ENCODE results near the gene KLHL22.
"Not testable (repeated sequence)": the region's sequence is repeated elsewhere in the genome, so short reads cannot be mapped to it uniquely, and the experiment has no call there.

Gene KLHL22

GRCh38 chr22:20499769-20500168 lies 4.2 kb upstream of the KLHL22 start:
- DNase-seq: no peak

GRCh38 chr22:20498913-20499312 lies 3.3 kb upstream of the KLHL22 start:
- DNase-seq: no peak

DNA sequence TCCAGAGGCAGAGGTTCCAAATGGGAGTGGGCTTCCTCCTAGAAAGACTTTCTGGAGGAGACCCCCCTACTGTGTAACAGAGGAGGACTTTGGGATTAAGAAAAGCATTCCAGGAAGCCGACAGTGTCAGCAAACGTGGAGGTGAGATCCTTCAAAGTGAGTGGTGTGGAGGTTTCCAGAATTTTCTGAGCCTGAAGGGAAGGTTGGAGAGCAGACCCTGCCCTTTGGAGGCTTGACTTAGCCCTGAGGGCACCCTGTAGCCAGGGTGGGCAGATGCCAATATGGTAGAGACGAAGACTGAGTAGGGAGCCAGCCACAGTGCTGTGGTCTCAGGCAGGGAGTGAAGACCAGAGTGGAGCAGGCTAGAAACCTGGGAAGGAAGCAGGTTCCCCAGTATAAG lies 1.8 kb upstream of the KLHL22 start:
- no peak for DNase-seq

- DNase-seq: peak; percentile 93
Measured at GRCh38 chr22:20495861-20496681, 476 bp upstream of the KLHL22 start.

- no peak for DNase-seq
Measured at GRCh38 chr22:20491346-20491745, 4.2 kb downstream of the KLHL22 start.

GRCh38 chr22:20490941-20491307 lies 4.7 kb downstream of the KLHL22 start:
- DNase-seq: no peak

- DNase-seq: no peak
Measured at GRCh38 chr22:20490183-20490940, 5.2 kb downstream of the KLHL22 start.

GRCh38 chr22:20488946-20489345 lies 6.6 kb downstream of the KLHL22 start:
- no peak for DNase-seq

- no peak for DNase-seq
Measured at GRCh38 chr22:20487715-20488114, 7.9 kb downstream of the KLHL22 start.

DNA sequence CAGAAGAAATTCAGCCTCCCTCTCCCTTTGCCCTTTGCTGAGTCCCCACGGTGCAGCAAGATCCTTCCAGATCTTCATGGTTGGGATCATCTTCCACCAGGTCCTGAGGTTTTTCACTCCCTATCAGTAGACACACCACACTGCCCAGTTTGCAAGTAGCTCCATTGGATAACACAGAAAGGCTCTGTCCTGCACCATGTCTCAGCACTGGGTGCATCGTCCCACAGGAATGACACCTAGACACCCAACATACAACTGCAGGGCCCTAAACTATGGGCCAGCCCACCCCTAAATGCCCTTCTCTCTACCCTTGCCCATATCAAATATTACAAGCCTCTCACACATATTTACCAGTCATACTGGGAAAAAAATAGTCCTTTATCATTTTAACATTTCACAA lies 9.4 kb downstream of the KLHL22 start:
- DNase-seq: no peak

GRCh38 chr22:20484948-20485683 lies 10.5 kb downstream of the KLHL22 start:
- DNase-seq: no peak

DNA sequence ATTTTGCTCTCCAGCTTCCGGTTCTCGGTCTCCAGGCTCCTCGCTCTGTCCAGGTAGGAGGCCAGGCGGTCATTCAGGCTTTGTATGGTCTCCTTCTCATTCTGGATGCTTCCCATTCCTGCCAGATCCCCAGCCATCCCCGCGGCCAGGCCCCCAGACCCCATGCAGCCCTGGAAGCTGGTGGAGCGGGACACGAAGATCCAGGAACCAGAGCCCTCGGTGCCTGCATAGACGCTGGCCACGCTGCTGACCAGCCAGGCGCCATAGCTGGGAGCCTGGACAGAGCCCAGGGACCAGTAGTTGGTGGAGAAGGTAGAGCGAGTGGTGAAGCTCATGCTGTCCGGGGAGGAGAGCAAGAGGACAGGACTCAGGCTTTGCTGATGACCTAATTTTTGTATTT lies 11.8 kb downstream of the KLHL22 start:
- no peak for DNase-seq

GRCh38 chr22:20483143-20483506 lies 12.5 kb downstream of the KLHL22 start:
- not testable (repeated sequence) for DNase-seq

DNA sequence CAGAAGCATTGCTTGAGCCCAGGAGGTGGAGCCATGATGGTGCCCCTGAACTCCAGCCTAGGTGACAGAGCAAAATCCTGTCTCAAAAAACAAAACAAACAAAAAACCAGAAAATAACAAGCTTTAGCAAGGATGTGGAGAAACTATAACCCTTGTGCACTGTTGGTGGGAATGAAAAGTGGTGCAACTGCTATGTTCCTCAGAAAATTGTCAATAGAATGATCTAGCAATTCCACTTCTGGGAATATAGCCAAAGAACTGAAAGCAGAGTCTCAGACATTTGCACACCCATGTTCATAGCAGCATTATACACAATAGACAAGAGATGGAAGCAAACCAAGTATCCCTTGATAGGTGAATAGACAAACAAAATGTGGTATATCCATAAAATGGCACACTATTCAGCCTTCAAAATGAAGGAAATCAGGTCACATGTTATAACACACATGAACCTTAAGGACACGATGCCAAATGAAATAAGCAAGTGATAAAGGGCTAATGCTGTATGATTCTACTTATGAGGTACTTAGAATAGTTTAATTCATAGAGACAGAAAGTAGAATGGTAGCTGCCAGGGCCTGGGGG lies 15.9 kb downstream of the KLHL22 start:
- no peak for DNase-seq

DNA sequence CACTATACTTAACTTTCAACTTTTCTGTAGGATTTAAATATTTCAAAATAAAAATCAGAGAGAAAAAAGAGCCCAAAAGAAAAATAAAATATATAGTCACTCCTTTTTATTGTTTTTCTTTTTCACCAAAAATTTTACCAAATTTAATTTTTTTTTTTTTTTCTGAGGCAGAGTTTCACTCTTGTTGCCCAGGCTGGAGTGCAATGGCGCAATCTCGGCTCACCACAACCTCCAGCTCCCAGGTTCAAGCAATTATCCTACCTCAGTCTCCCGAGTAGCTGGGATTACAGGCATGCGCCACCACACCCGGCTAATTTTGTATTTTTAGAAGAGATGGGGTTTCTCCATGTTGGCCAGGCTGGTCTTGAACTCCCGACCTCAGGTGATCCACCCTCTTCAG lies 17.5 kb downstream of the KLHL22 start:
- DNase-seq: not testable (repeated sequence)

GRCh38 chr22:20475569-20475968 lies 20.0 kb downstream of the KLHL22 start:
- DNase-seq: not testable (repeated sequence)

DNA sequence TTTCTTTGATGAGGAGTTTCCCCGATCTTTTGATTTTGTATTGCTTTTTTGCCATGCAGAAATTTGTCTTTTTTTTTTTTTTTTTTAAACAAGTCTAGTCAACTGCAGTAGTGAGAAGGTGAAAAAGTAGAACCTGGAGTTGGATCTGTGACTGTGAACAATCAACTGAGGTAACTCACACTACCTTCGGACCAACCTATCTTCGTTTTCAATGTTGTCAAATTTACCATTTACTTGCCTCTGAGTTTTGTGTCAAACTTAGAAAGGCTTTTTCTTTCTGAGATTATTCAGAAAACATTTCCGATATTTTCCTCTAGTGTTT lies 20.5 kb downstream of the KLHL22 start:
- no peak for DNase-seq

DNA sequence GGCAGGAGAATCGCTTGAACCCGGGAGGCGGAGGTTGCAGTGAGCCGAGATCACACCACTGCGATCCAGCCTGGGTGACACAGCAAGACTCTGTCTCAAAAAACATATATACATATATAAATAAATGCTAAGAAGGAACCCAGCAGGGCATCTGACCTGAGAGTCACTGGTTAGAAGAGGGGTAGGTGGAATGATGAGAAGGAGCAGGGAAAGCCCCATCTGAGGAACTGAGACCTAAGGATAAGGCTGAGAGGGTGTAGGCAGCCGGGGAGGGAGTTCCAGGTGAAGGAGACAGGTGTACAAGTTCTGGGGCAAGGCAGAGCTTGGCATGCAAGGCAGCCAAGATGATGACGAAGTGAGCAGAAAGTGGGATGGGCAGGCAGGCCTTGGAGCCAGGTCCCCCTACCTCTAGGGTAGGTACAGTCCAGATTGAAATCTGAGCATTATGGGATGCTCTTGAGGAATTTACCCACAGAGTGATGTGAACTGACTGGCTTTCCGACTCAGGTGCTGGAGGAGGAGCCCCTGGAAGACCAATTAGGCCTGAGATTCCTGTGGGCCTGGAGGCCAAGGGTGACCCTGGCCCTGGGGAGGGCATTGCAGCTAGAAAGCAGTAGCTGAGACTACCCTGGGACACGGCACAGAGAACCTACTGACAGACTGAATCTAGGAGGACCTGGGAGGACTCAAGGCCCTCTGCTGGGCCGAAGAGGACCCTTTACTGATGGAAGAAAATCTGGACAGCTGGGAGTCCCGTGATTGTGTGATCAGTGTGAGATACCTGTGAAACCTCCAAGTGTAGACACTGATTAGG lies 22.8 kb downstream of the KLHL22 start:
- DNase-seq: no peak

GRCh38 chr22:20471126-20471833 lies 24.3 kb downstream of the KLHL22 start:
- DNase-seq: no peak

GRCh38 chr22:20470525-20470924 lies 25.1 kb downstream of the KLHL22 start:
- not testable (repeated sequence) for DNase-seq

- no peak for DNase-seq
Measured at GRCh38 chr22:20469110-20469868, 26.3 kb downstream of the KLHL22 start.

All from EL (cell line).